ENCODE measurements around the gene PAPPA.

PAPPA gene

DNA sequence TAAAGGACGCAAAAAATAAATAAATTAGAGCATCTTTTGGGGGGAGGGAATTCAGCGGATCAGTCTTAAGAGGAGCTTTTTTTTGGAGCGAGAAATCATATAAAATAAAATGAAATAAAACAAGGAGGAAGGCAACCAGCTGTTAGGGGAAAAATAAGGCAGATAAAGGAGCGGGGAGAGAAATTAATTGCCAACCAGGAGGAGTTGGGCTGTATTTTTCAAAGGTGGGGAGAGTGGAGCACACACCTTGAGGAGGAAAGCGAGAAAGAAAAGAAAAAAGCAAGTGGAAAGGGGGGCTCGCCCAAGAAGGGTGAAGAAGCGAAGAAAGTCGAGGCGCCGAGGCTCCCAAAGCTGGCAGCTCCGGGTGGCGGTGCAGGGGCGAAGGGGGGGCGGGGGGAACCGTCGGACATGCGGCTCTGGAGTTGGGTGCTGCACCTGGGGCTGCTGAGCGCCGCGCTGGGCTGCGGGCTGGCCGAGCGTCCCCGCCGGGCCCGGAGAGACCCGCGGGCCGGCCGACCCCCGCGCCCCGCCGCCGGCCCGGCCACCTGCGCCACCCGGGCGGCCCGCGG, at the start of gene PAPPA:
Gene PAPPA (plus strand): TSS at position 27 of the 569 bp plus-strand sequence. CDS start 382 bp downstream, at position 409.
- FAIRE-seq, result no peak

DNA sequence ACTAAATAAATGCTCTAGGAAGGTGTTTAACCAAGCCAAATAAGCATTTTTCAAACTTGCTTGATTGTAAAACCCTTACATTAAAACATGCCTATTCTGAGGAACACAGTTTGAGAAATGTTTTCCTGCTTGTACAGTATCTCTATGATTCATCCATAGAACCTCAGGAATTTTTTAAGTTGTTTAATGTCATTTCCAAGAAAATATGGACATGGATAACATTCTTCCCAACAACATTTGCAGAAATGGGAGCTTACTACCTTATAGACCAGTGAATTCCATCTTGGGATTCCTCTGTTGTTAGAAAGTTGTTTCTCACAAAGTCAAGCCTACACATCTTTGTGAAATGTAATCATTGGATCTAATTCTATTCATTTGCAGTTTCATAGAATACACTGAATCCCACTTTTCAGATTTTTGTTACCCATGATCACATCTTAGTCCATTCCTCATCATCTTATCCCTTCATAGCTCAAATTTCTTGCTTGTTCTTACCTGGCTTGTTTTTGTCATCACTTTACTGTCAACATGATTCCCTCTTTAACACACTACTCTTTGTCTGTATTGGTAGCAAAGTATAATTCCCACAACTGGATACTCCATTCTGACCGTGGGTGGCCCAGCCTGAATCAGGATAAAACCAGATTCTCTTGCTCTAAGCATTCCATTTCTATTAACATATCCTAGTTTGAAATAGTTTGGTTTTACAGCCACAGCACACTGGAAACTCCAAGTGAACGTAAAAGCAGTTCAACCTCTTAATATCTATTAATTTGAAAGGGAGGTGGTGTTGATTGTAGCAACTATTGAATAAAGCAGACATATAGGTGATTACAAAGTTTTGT, 49.4 kb upstream of the PAPPA start:
- FAIRE-seq, result no peak

DNA sequence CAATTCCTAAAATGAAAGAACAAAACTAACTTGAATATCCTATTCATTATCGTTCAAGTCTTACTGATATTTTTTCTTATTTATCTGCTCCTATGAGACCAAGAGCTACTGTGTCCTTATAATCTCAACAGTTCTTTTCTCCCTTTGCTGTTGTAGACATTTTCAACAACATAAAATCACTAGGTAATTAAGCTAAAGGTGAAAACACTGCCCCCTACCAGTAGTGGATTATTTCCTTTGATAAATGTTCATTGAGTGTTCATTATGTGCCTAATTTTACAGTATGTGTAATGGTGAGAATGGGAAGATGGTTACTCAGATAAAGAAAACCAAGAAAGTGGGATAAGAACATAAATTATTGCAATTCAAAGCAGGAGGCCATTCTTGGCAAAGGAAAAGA, 41.4 kb upstream of the PAPPA start:
- no peak for FAIRE-seq

DNA sequence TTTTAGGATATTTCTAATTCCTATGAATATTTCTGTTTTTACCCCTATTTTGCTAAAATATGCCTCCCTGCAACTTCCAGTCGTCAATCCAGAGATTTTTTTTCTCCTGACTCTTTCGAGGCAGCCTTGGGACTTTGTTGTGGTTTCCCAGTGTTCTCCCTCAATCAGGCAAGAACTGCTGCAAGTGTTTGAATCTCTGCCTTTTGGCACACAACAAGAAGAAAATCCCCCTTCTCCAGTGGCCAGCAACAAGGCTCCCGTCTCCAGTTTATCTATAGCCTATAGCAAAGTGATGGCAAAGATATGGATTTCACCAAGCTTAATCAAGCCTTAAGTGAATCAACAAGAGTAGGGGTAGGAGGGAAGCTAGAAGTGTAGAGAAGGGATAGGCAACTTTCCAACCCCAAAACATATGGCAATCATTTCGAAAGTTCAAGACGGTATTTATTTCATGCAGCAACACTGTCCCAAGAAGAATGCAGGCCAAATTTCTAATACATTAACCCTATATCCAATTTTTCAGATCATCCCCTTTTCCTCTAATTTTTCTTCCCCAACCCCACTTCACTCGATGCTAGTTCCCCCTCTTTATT, 37.7 kb upstream of the PAPPA start:
- no peak for FAIRE-seq

DNA sequence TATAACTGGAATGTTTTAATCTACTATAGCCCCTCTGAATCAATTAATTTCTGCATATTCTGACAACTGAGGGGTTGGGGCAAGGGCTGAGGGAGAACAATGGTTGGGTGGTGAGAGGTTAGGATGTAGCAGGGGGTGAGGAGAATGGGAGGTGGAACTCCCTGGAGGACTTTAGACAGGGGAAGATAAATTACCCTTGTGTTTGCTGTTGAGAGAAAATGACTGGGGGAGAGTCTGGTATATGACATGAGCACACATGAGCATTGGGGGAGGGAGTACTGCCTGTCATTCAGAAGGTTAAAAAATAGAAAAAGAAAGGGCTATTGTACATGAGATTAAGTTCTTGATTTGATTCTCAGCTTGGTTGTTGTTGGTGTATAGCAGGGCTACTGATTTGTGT, 37.2 kb upstream of the PAPPA start:
- no peak for FAIRE-seq

- no peak for FAIRE-seq
These were observed 30.4 kb upstream of the PAPPA start for GRCh38 chr9:116123171-116123570.

DNA sequence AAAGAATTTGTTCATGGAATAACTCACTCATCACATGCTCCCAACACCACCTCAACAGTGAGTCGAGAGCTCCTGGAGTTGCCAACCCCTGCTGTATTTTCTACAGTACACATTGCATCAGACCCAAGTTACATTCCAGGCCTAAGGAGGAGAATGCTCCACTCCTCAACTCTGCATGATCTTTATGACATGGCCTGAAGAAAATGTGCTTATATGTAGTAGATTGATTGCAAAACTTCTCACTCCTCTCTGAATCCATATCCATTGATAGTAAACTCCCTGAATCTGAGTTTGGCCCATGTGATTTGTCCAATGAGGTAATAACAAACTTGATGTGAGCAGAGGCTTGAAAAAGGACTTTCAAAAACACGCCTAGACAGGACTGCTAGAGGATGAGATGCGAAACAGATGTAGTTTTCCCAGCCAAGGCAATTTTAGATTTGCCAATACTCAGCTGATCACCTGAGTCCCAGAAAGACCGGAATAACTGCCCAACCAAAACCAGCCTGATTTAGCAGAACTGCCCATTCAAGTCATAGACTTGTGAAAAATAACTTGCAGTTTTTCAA, 29.0 kb upstream of the PAPPA start:
- FAIRE-seq, result no peak

GRCh38 chr9:116133163-116133562, 20.4 kb upstream of the PAPPA start:
- FAIRE-seq, result no peak

DNA sequence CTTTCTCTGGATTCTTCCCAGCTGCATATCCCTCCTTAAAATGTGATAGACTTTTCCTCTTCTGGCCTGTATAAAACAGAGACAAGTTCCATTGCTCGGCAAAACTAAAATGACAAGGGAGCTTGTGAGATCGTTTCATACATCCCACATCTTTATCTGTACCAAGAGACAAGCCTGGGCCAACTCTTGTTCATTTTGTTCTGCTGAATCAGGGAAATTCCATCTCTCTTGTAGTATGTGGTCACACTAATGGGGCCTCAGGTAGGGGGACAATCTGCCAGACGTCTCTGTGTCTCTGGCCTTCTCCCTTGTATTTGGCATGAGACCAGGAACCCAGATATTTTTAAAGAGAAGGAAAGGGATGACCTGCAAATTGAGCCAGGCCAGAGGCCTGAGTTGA, 18.6 kb upstream of the PAPPA start:
- FAIRE-seq, result no peak

- no peak for FAIRE-seq
These were observed 16.6 kb upstream of the PAPPA start for GRCh38 chr9:116137010-116137409.

- no peak for FAIRE-seq
These were observed 16.0 kb upstream of the PAPPA start for GRCh38 chr9:116137581-116137980.

DNA sequence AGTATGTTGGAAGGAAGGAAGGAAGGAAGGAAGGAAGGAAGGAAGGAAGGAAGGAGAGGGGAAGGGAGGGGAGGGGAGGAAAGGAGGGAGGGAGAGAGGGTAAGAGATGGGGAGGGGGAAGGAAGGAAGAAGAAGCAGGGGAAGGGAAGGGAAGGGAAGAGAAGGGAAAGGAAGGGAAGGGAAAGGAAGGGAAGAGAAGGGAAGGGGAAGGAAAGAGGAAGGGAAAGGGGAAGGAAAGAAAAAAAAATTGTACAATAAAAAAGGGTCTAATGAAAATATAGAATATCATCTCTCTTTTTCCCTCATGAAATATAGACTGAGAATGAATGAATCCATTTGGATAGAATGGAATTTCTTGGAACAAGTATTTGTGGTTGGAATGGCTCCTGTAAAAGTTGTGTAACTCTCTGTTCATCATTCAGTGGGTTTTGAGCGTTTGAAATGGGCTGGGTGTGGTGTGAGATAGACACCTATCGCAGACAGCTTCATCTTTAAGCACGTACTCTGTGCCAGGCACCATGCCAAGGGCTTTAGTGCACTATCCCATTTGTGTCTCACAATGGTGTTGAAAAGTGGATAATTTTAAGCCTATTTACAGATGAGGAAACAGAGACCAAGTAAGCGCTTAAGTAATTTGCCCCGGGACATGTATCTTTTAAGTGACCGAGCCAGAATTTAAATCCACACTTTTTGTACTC, 11.6 kb upstream of the PAPPA start:
- no peak for FAIRE-seq

DNA sequence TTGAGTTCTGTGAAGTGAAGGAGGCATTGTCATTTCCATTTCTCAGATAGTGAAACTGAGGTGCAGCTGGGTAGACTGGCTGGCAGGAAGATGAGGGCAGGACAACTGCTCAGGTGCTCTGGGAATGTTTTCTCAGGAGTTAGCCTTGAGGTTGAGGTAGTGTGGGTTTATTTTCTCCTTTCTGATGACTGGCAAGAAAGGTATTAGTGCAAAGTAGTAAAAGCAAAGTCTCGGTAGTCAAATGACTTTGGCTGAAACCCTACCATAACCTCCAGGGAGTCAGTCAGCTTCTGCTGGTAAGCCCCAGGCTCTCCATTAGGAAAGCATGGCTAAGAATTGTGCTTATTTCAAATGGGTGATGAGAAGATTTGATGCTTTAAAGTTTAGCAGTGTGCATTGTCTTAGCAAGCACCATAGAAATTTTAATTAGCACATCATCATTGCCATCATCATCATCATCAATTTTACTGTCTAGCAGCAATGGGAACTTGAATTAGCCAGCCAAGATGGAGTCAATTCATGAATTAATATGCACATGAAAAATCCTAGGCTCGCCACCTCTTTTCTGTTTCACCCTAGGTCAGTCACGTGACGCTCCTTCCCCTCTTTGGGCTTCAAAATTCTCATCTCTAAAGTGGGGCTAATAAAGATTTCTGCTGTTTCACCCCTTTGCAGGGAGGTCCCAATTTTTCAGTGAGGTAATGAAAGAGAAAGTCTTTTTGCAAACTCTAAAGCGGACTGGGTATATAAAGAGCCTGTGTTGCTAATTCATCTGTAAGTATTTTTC, 10.7 kb upstream of the PAPPA start:
- FAIRE-seq, result no peak

DNA sequence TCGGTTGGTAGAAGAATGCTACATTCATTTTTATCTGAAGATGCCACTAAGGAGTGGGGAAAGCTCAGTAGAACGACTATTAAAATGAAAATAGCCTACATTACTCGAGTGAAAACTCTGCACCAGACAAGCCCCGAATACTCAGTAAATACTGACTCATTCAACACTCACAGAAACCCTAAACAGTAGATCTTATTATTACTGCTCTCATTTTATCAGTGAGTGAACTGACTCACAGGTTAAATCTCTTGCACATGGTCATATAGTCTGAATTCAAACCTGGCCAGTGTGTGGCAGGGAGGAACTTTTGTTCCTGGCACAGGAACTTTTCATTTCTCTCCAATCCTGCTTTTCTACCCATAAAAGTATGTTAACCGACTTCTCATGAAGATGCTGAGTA, 9.6 kb upstream of the PAPPA start:
- no peak for FAIRE-seq

- FAIRE-seq, result no peak
These were observed 9.0 kb upstream of the PAPPA start for GRCh38 chr9:116144555-116144954.

GRCh38 chr9:116145036-116145435, 8.6 kb upstream of the PAPPA start:
- FAIRE-seq, result no peak

DNA sequence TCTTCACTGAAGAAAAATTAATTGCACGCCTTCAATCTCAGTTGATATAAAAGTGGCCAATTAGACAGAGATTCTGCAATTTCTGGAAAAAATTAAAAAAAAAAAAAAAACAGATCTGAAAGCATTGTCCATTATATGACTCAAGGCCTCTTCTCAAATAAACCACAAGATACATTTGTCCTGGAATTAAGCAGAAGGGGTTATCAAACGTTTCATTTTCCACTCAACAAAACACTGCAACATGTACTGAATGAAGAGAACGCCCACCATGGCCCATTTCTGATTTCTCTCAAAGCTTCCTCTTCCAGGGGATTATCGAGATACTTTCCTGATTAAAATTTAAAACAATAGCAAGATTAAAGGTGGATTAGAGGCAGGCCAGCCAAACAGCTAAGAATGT, 5.8 kb upstream of the PAPPA start:
- FAIRE-seq, result no peak

DNA sequence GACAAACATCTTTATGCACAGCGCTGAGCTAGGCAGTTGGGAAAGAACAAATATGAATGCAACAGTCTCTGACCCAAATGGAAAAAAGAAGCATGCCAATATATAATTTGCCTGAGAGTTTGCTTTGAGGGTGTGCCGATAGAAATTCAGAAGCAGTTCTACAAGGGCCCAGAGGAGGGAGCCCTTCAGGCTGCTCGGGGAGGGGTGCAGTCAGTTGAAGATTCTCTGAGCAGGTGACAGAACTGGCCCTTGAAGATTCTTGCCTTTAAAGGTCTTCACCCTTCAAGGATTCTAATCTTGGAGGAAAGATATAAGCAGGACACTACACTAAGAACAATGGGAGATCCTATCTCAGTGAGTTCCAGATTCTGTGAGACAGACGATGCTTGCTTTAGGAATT, 3.7 kb upstream of the PAPPA start:
- no peak for FAIRE-seq

GRCh38 chr9:116151199-116151598, 2.4 kb upstream of the PAPPA start:
- no peak for FAIRE-seq

GRCh38 chr9:116151966-116152381, 1.6 kb upstream of the PAPPA start:
- FAIRE-seq, result no peak

DNA sequence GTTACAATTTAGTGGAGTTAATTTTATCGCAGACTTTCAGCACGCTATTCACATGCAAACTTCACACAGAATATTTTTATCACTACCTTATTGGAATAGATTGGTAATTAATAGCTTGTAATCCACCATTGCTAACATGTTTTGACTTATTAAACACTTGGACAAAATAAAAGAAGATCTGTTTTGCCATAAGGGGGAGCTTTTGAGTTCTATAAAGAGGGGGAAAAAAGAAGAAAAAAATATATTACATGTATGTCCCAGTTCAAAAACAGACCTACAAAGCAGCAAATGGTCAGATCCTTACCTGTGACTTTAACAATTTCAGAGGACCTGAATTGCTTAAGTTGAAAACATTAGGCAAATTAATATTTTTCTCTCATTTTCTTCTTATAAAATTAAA, 1.2 kb upstream of the PAPPA start:
- FAIRE-seq, result peak; percentile 52

All from A204.1 (cell line).